B cell (primary cell): ENCODE data around the gene SELP. TPM values are rescaled to one million over a fixed set of nuclear protein-coding genes. Genes with fewer than 3 reads are reported as not detected.

Source experiments
- ATAC-seq: fragments of 200-7000 bp; cut with Tn5 transposase; one replicate; pipeline ENCODE4 v1.10.0; 2021; ENCODE audit warnings: low read depth, mild to moderate bottlenecking, moderate number of reproducible peaks, moderate library complexity
- CTCF ChIA-PET: fragments of 350-600 bp; sonication (Branson Sonifier 250); formaldehyde crosslinking; loops from one replicate; lab custom pipeline; 2021; ENCODE audit warnings: antibody characterized with exemption, inconsistent platforms; lab: Charles Lee
- POLR2A ChIA-PET: fragments of 350-600 bp; sonication (Branson Sonifier 250); formaldehyde crosslinking; loops from one replicate; lab custom pipeline; 2021; ENCODE audit warnings: antibody characterized with exemption; lab: Charles Lee
- DNase-seq: peaks from one replicate; pipeline ENCODE4 v3.0.0; 2013
- H2AFZ ChIP-seq: 2 replicates; pipeline ENCODE4 v1.6.1; 2012; ENCODE audit warnings: mild to moderate bottlenecking, low read depth, low read length; ENCODE audit not compliant: insufficient read depth, poor library complexity, severe bottlenecking
- H3K27ac ChIP-seq, 2 donors: 1 replicate in 1 of 2; 2 replicates in 1 of 2; pipeline ENCODE4 v1.5.1; 2012 to 2013; ENCODE audit warnings: low read length in 2 of 2, mild to moderate bottlenecking in 2 of 2, moderate library complexity in 1 of 2
- H3K27me3 ChIP-seq, 4 experiments: fragments of 200-600 bp in 1 of 4; sonication (generic) in 1 of 4; replicated peaks in 1 of 4; 1 replicate in 2 of 4; 2 replicates in 2 of 4; pipeline versions ENCODE4 v1.6.1 to v1.7.0; 2013 to 2016; ENCODE audit warnings: low read length in 3 of 4, mild to moderate bottlenecking in 2 of 4, mixed read lengths in 1 of 4, moderate library complexity in 1 of 4; ENCODE audit not compliant: insufficient read depth in 4 of 4, control insufficient read depth in 3 of 4; ENCODE audit errors: control extremely low read depth in 1 of 4
- H3K36me3 ChIP-seq, 2 experiments: replicated peaks in 1 of 2; 1 replicate in 1 of 2; 2 replicates in 1 of 2; pipeline versions ENCODE4 v1.6.1 to v1.7.1; 2013; ENCODE audit warnings: low read length in 1 of 2; ENCODE audit not compliant: insufficient read depth in 2 of 2, control insufficient read depth in 1 of 2; ENCODE audit errors: control extremely low read depth in 1 of 2, extremely low read depth in 1 of 2
- H3K4me1 ChIP-seq, 2 donors: fragments of 200-600 bp in 1 of 2; sonication (generic) in 1 of 2; 1 replicate in 1 of 2; 2 replicates in 1 of 2; pipeline versions ENCODE4 v1.5.1 to v1.6.1; 2013 to 2017; ENCODE audit warnings: low read length in 2 of 2; ENCODE audit not compliant: control insufficient read depth in 2 of 2, insufficient read depth in 2 of 2
- H3K4me2 ChIP-seq: replicated peaks from 2 replicates; pipeline ENCODE3; 2012; ENCODE audit warnings: mild to moderate bottlenecking, low read depth, low read length; ENCODE audit not compliant: poor library complexity, severe bottlenecking
- H3K4me3 ChIP-seq, 5 experiments: fragments of 200-600 bp in 1 of 5; sonication (generic) in 1 of 5; 1 replicate in 3 of 5; 2 replicates in 2 of 5; pipeline versions ENCODE4 v1.5.1 to v1.7.0; 2011 to 2016; ENCODE audit warnings: low read length in 4 of 5, mild to moderate bottlenecking in 4 of 5, low read depth in 2 of 5, control low read depth in 1 of 5, moderate library complexity in 1 of 5; ENCODE audit not compliant: insufficient read depth in 1 of 5; ENCODE audit errors: control extremely low read depth in 1 of 5, extremely low read depth in 1 of 5
- H3K79me2 ChIP-seq: fragments of 200-600 bp; sonication (generic); one replicate; pipeline ENCODE4 v1.6.0; 2016; ENCODE audit warnings: low read length; ENCODE audit not compliant: control insufficient read depth, insufficient read depth
- H3K9ac ChIP-seq: fragments of 200-600 bp; sonication (generic); 2 replicates; pipeline ENCODE4 v1.6.1; 2017; ENCODE audit warnings: mild to moderate bottlenecking, low read length, moderate library complexity
- H3K9me3 ChIP-seq, 3 donors: one replicate each; pipeline versions ENCODE4 v1.6.1 to v1.7.1; 2013; ENCODE audit warnings: low read length in 2 of 3; ENCODE audit not compliant: control insufficient read depth in 2 of 3, insufficient read depth in 1 of 3; ENCODE audit errors: control extremely low read depth in 1 of 3
- H4K20me1 ChIP-seq: 2 replicates; pipeline ENCODE4 v1.6.0; 2012; ENCODE audit warnings: mild to moderate bottlenecking, low read length; ENCODE audit not compliant: insufficient read depth, control insufficient read depth, poor library complexity, severe bottlenecking
- H3K27ac Mint-ChIP-seq: one replicate; pipeline ENCODE4 v1.8.0; 2021; ENCODE audit warnings: mixed read lengths
- H3K27me3 Mint-ChIP-seq: one replicate; pipeline ENCODE4 v1.8.0; 2021; ENCODE audit warnings: mixed read lengths
- H3K4me1 Mint-ChIP-seq: one replicate; pipeline ENCODE4 v1.8.0; 2021; ENCODE audit warnings: mixed read lengths
- H3K4me3 Mint-ChIP-seq: one replicate; pipeline ENCODE4 v1.8.0; 2021; ENCODE audit warnings: mixed read lengths
- H3K9me3 Mint-ChIP-seq: one replicate; pipeline ENCODE4 v1.8.0; 2022; ENCODE audit warnings: mixed read lengths; ENCODE audit not compliant: insufficient read depth
- EZH2 ChIP-seq: IDR thresholded peaks from 2 replicates; pipeline ENCODE4 v1.6.1; 2012; ENCODE audit warnings: borderline replicate concordance, low read depth, mild to moderate bottlenecking, moderate library complexity, low read length; ENCODE audit not compliant: insufficient read depth, poor library complexity, severe bottlenecking
- WGBS: methylation state at CpG from one replicate; pipeline ENCODE4 v1.1.5; 2013; ENCODE audit warnings: missing lambda C conversion rate; ENCODE audit not compliant: insufficient coverage; 5-methylcytosine and 5-hydroxymethylcytosine counted together
- intact Hi-C: fragments of 100-400 bp; cut with micrococcal nuclease; formaldehyde crosslinking; loops from one replicate; pipeline ENCODE4 v1.10.0; 2022
- polyA plus RNA-seq: library from polyadenylated mRNA; depleted of rRNA; stranded (reverse); fragments of >200 nt; gene quantifications from 2 replicates; pipeline ENCODE4 v1.2.3, GENCODE V29; 2012
- total RNA-seq, 2 donors: library from RNA; stranded (reverse); fragments of 120-200 nt in 1 of 2; gene quantifications; 1 replicate in 1 of 2; 2 replicates in 1 of 2; pipeline versions ENCODE4 v1.2.3 to v1.2.4, GENCODE V29; 2013 to 2022
- TF ChIP-seq, protein P1 (sequence below): fragments of 200-600 bp; IDR thresholded peaks from one replicate; pipeline ENCODE4 v1.8.0; 2022; ENCODE audit warnings: antibody characterized with exemption, mild to moderate bottlenecking

SELP gene
- total and polyA plus RNA-seq, 2 donors (not counting 1 experiment from before 2014, with no cell fraction given) = 0.99 to 1.9 TPM

DNA sequence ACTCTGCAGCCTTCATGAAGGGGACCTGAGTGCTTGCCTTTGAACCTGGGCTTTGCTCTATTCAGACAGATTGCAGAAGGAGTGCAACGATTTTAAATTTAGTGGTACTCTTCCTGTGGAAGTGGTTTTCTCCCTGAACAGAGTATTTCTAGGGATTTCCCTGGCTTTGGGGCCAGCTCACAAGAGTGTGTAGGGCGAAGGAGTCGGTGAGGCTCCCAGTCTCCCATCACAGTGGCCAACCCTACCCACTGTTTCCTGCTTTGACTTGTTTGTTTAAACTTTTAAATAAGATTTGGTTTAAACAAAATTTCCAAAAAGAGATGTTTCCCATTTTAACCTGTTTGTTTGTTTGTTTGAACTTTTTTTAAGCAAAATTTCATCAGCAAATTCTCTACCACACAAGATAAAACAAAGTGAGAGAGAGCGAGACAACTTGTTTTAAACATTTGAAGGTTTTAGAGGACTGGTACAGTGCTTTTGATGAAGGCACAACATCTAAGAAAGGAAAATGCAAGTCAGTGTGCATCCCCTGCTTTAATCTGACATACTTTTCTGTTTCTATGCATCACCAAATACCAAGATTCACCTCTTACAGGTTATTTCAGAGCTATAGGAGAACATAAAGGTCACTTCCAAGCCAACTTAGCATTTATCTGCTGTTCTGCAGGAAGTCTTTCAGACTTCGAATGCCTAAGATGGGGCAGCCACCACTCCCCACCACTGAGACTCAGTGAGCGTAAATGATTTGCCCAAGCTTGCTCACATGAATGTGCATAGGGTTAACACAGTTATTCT, 6.6 kb downstream of the SELP start:
- H3K27ac ChIP-seq = no peak overlapping the region
- Mint-ChIP-seq H3K27ac (no peak overlapping the region), H3K27me3 (no peaks in the 10 kb centered on the region), H3K4me3 (no peak overlapping the region), H3K9me3 (no peaks in the 10 kb centered on the region), H3K4me1 (peaks cover 7% of the 10 kb centered on the region)
- ChIA-PET CTCF (interaction anchor here (2.0 to 2.7 kb wide), 2 partner anchors 22 to 89 kb away, joined by 8 to 11 read pairs; no protein-coding TSS in a partner anchor), POLR2A (no interaction called here)
- no peak for ATAC-seq
- no peaks in the 10 kb centered on the region for H3K9me3 ChIP-seq
- intact Hi-C loops = no loop called here
- H3K4me3 ChIP-seq = no peak overlapping the region
- H3K4me1 ChIP-seq = no peaks in the 10 kb centered on the region
- 38% methylated on average over 1 of the region's 6 CpGs for WGBS
- no peak for DNase-seq
- no peak overlapping the region for H3K4me2 ChIP-seq
- no peaks in the 10 kb centered on the region for H3K36me3 ChIP-seq
- H3K79me2 ChIP-seq = no peaks in the 10 kb centered on the region
- no peaks in the 10 kb centered on the region for H4K20me1 ChIP-seq
- no peak for TF ChIP-seq EZH2
- TF ChIP-seq, protein P1, sequence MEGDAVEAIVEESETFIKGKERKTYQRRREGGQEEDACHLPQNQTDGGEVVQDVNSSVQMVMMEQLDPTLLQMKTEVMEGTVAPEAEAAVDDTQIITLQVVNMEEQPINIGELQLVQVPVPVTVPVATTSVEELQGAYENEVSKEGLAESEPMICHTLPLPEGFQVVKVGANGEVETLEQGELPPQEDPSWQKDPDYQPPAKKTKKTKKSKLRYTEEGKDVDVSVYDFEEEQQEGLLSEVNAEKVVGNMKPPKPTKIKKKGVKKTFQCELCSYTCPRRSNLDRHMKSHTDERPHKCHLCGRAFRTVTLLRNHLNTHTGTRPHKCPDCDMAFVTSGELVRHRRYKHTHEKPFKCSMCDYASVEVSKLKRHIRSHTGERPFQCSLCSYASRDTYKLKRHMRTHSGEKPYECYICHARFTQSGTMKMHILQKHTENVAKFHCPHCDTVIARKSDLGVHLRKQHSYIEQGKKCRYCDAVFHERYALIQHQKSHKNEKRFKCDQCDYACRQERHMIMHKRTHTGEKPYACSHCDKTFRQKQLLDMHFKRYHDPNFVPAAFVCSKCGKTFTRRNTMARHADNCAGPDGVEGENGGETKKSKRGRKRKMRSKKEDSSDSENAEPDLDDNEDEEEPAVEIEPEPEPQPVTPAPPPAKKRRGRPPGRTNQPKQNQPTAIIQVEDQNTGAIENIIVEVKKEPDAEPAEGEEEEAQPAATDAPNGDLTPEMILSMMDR = no peak
- H3K27me3 ChIP-seq = no peaks in the 10 kb centered on the region
- H2AFZ ChIP-seq = no peak overlapping the region
- H3K9ac ChIP-seq = no peak overlapping the region

DNA sequence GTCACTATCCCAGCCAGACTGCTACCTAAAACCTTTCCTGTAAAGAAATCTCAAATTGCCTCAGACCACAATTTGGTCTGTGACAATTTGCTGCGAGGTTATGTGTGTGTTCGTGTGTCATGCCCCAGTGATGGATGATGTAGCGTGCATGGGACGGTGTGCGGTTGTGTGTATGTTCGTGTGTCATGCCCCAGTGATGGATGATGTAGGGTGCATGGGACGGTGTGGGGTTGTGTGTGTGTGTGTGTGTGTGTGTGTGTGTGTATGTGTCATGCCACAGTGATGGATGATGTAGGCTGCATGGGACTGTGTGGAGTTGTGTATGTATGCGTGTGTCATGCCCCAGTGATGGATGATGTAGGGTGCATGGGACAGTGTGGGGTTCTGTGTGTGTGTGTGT, 9.4 kb downstream of the SELP start:
- Mint-ChIP-seq H3K4me1 (no peaks in the 10 kb centered on the region), H3K27ac (no peak overlapping the region), H3K9me3 (no peaks in the 10 kb centered on the region), H3K4me3 (no peak overlapping the region), H3K27me3 (no peaks in the 10 kb centered on the region)
- intact Hi-C loops = no loop called here
- DNase-seq (no peak), ATAC-seq (no peak)
- POLR2A ChIA-PET = no interaction called here
- no peak overlapping the region for H2AFZ ChIP-seq
- TF ChIP-seq EZH2 = no peak
- TF ChIP-seq, protein P1 = no peak
- no peaks in the 10 kb centered on the region for H4K20me1 ChIP-seq
- WGBS = 97% methylated on average over 8 of the region's 8 CpGs
- no peak overlapping the region for H3K4me3 ChIP-seq
- no peak overlapping the region for H3K9ac ChIP-seq
- H3K27ac ChIP-seq = no peak overlapping the region
- CTCF ChIA-PET = interaction anchor here (1.0 kb wide), 1 partner anchor 9 kb away, joined by 3 read pairs; no protein-coding TSS in a partner anchor
- H3K79me2 ChIP-seq = no peaks in the 10 kb centered on the region
- no peaks in the 10 kb centered on the region for H3K27me3 ChIP-seq
- H3K4me1 ChIP-seq = no peaks in the 10 kb centered on the region
- H3K4me2 ChIP-seq = no peak overlapping the region
- H3K36me3 ChIP-seq = no peaks in the 10 kb centered on the region
- no peaks in the 10 kb centered on the region for H3K9me3 ChIP-seq
